KMS-11 (cell line): ENCODE data around the gene SMIM41.

Experiments used
- H2AFZ ChIP-seq: fragments of 200-600 bp; sonication (generic); 2 replicates; pipeline ENCODE4 v1.6.1; 2016; ENCODE audit warnings: antibody characterized with exemption, mixed run types, low read depth
- H3K27ac ChIP-seq: fragments of 200-600 bp; sonication (generic); 2 replicates; pipeline ENCODE4 v1.6.1; 2016; ENCODE audit warnings: mild to moderate bottlenecking, mixed run types
- H3K27me3 ChIP-seq: fragments of 200-600 bp; sonication (generic); 2 replicates; pipeline ENCODE4 v1.6.1; 2017; ENCODE audit warnings: mild to moderate bottlenecking, low read depth, mixed run types, moderate library complexity; ENCODE audit not compliant: insufficient read depth
- H3K36me3 ChIP-seq: fragments of 200-600 bp; sonication (generic); 2 replicates; pipeline ENCODE4 v1.6.1; 2017; ENCODE audit warnings: mild to moderate bottlenecking, mixed run types; ENCODE audit not compliant: insufficient read depth
- H3K4me1 ChIP-seq: fragments of 200-600 bp; sonication (generic); 2 replicates; pipeline ENCODE4 v1.6.1; 2016; ENCODE audit warnings: mild to moderate bottlenecking, low read depth, mixed run types; ENCODE audit not compliant: poor library complexity, severe bottlenecking
- H3K4me2 ChIP-seq: fragments of 200-600 bp; sonication (generic); 2 replicates; pipeline ENCODE4 v1.7.0; 2016; ENCODE audit warnings: mild to moderate bottlenecking, mixed run types
- H3K4me3 ChIP-seq: fragments of 200-600 bp; sonication (generic); IDR thresholded peaks from 2 replicates; pipeline ENCODE4 v1.6.1; 2017; ENCODE audit warnings: low read depth, low read length, mixed read lengths; ENCODE audit not compliant: insufficient read depth
- H3K79me2 ChIP-seq: fragments of 200-600 bp; sonication (generic); 2 replicates; pipeline ENCODE4 v1.6.1; 2016; ENCODE audit warnings: low read depth, mixed run types; ENCODE audit not compliant: insufficient read depth
- H3K9ac ChIP-seq: fragments of 200-600 bp; sonication (generic); 2 replicates; pipeline ENCODE4 v1.6.1; 2016; ENCODE audit warnings: mild to moderate bottlenecking, mixed run types
- H4K20me1 ChIP-seq: fragments of 200-600 bp; sonication (generic); 2 replicates; pipeline ENCODE4 v1.6.1; 2016; ENCODE audit warnings: mild to moderate bottlenecking, mixed run types; ENCODE audit not compliant: insufficient read depth
- CTCF ChIP-seq: fragments of 200-600 bp; sonication (generic); conservative IDR thresholded peaks from 2 replicates; pipeline ENCODE4 v1.6.1; 2017; ENCODE audit warnings: low read depth, mild to moderate bottlenecking, antibody characterized with exemption, low read length, moderate library complexity, mixed read lengths

SMIM41 gene

GRCh38 chr12:52052468-52053186 lies 26.9 kb upstream of the SMIM41 start:
- H3K27me3 ChIP-seq = no peaks in the 10 kb centered on the region
- no peak overlapping the region for H2AFZ ChIP-seq
- peaks cover 20% of the 10 kb centered on the region for H3K4me1 ChIP-seq
- no peak for TF ChIP-seq CTCF
- no peak overlapping the region for H3K9ac ChIP-seq
- no peak overlapping the region for H3K27ac ChIP-seq
- H4K20me1 ChIP-seq = no peaks in the 10 kb centered on the region
- no peaks in the 10 kb centered on the region for H3K36me3 ChIP-seq
- no peak overlapping the region for H3K4me3 ChIP-seq
- no peak overlapping the region for H3K4me2 ChIP-seq
- no peaks in the 10 kb centered on the region for H3K79me2 ChIP-seq

- Histone ChIP-seq H3K79me2 (no peaks in the 10 kb centered on the region), H4K20me1 (no peaks in the 10 kb centered on the region), H3K4me2 (no peak overlapping the region), H3K4me3 (no peak overlapping the region), H3K4me1 (peaks cover 20% of the 10 kb centered on the region), H3K36me3 (no peaks in the 10 kb centered on the region), H3K27ac (no peak overlapping the region), H3K27me3 (no peaks in the 10 kb centered on the region), H2AFZ (no peak overlapping the region), H3K9ac (no peak overlapping the region)
- TF ChIP-seq CTCF = no peak
Observed at GRCh38 chr12:52053536-52054209, 25.8 kb upstream of the SMIM41 start.

GRCh38 chr12:52054231-52054832 lies 25.2 kb upstream of the SMIM41 start:
- no peak overlapping the region for H3K4me3 ChIP-seq
- H3K4me1 ChIP-seq = peaks cover 20% of the 10 kb centered on the region
- TF ChIP-seq CTCF = no peak
- H2AFZ ChIP-seq = no peak overlapping the region
- no peaks in the 10 kb centered on the region for H4K20me1 ChIP-seq
- H3K79me2 ChIP-seq = no peaks in the 10 kb centered on the region
- no peaks in the 10 kb centered on the region for H3K36me3 ChIP-seq
- H3K4me2 ChIP-seq = no peak overlapping the region
- no peaks in the 10 kb centered on the region for H3K27me3 ChIP-seq
- H3K27ac ChIP-seq = no peak overlapping the region
- no peak overlapping the region for H3K9ac ChIP-seq

GRCh38 chr12:52054833-52055730 lies 24.4 kb upstream of the SMIM41 start:
- no peak overlapping the region for H3K9ac ChIP-seq
- H3K36me3 ChIP-seq = no peaks in the 10 kb centered on the region
- no peaks in the 10 kb centered on the region for H3K27me3 ChIP-seq
- TF ChIP-seq CTCF = no peak
- H3K79me2 ChIP-seq = no peaks in the 10 kb centered on the region
- H2AFZ ChIP-seq = no peak overlapping the region
- H4K20me1 ChIP-seq = no peaks in the 10 kb centered on the region
- H3K4me2 ChIP-seq = no peak overlapping the region
- no peak overlapping the region for H3K27ac ChIP-seq
- peaks cover 12% of the 10 kb centered on the region for H3K4me1 ChIP-seq
- no peak overlapping the region for H3K4me3 ChIP-seq
